Liver (tissue), 3 donors: ENCODE data around the gene CIITA.

ENCODE experiments used
- JUND ChIP-seq, 2 donors: IDR thresholded peaks; 2 replicates each; pipeline ENCODE4 v1.6.1; 2016; ENCODE audit warnings: antibody characterized with exemption in 2 of 2
- SP1 ChIP-seq: IDR thresholded peaks from 2 replicates; pipeline ENCODE4 v1.6.1; 2018; ENCODE audit warnings: antibody characterized with exemption, mild to moderate bottlenecking
- TAF1 ChIP-seq: conservative IDR thresholded peaks from 2 replicates; pipeline ENCODE4 v1.6.1; 2016; ENCODE audit warnings: antibody characterized with exemption, mild to moderate bottlenecking
- YY1 ChIP-seq: IDR thresholded peaks from 2 replicates; pipeline ENCODE4 v1.6.1; 2016; ENCODE audit warnings: antibody characterized with exemption, mild to moderate bottlenecking
- ZBTB33 ChIP-seq: IDR thresholded peaks from 2 replicates; pipeline ENCODE4 v1.6.1; 2016; ENCODE audit warnings: antibody characterized with exemption
- TF ChIP-seq, protein P1 (sequence below): fragments of 150-350 bp; IDR thresholded peaks from 2 replicates; pipeline ENCODE4 v1.5.1; 2017; ENCODE audit warnings: improper control_type of control experiment, low read depth, low read length; ENCODE audit not compliant: missing input control
- TF ChIP-seq, protein P2 (sequence below): IDR thresholded peaks from 2 replicates; pipeline ENCODE4 v1.6.1; 2016; ENCODE audit warnings: antibody characterized with exemption
- TF ChIP-seq, protein P3 (sequence below): IDR thresholded peaks from 2 replicates; pipeline ENCODE4 v1.6.1; 2016; ENCODE audit warnings: antibody characterized with exemption, mild to moderate bottlenecking
- TF ChIP-seq, protein P4 (sequence below): IDR thresholded peaks from 2 replicates; pipeline ENCODE4 v1.6.1; 2016; ENCODE audit warnings: antibody characterized with exemption
- donor health status: healthy.
- donor health status: healthy.

- TF ChIP-seq, protein P1, sequence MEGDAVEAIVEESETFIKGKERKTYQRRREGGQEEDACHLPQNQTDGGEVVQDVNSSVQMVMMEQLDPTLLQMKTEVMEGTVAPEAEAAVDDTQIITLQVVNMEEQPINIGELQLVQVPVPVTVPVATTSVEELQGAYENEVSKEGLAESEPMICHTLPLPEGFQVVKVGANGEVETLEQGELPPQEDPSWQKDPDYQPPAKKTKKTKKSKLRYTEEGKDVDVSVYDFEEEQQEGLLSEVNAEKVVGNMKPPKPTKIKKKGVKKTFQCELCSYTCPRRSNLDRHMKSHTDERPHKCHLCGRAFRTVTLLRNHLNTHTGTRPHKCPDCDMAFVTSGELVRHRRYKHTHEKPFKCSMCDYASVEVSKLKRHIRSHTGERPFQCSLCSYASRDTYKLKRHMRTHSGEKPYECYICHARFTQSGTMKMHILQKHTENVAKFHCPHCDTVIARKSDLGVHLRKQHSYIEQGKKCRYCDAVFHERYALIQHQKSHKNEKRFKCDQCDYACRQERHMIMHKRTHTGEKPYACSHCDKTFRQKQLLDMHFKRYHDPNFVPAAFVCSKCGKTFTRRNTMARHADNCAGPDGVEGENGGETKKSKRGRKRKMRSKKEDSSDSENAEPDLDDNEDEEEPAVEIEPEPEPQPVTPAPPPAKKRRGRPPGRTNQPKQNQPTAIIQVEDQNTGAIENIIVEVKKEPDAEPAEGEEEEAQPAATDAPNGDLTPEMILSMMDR = no peak
- TF ChIP-seq YY1 = no peak
- no peak for TF ChIP-seq ZBTB33
- TF ChIP-seq, protein P2, sequence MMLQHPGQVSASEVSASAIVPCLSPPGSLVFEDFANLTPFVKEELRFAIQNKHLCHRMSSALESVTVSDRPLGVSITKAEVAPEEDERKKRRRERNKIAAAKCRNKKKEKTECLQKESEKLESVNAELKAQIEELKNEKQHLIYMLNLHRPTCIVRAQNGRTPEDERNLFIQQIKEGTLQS = no peak
- TF ChIP-seq JUND (IDR thresholded peaks at IDR 0.05) = no peak
- TF ChIP-seq, protein P3, sequence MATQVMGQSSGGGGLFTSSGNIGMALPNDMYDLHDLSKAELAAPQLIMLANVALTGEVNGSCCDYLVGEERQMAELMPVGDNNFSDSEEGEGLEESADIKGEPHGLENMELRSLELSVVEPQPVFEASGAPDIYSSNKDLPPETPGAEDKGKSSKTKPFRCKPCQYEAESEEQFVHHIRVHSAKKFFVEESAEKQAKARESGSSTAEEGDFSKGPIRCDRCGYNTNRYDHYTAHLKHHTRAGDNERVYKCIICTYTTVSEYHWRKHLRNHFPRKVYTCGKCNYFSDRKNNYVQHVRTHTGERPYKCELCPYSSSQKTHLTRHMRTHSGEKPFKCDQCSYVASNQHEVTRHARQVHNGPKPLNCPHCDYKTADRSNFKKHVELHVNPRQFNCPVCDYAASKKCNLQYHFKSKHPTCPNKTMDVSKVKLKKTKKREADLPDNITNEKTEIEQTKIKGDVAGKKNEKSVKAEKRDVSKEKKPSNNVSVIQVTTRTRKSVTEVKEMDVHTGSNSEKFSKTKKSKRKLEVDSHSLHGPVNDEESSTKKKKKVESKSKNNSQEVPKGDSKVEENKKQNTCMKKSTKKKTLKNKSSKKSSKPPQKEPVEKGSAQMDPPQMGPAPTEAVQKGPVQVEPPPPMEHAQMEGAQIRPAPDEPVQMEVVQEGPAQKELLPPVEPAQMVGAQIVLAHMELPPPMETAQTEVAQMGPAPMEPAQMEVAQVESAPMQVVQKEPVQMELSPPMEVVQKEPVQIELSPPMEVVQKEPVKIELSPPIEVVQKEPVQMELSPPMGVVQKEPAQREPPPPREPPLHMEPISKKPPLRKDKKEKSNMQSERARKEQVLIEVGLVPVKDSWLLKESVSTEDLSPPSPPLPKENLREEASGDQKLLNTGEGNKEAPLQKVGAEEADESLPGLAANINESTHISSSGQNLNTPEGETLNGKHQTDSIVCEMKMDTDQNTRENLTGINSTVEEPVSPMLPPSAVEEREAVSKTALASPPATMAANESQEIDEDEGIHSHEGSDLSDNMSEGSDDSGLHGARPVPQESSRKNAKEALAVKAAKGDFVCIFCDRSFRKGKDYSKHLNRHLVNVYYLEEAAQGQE = no peak
- TF ChIP-seq, protein P4, sequence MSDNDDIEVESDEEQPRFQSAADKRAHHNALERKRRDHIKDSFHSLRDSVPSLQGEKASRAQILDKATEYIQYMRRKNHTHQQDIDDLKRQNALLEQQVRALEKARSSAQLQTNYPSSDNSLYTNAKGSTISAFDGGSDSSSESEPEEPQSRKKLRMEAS = no peak
- TF ChIP-seq SP1 = no peak
- no peak for TF ChIP-seq TAF1
Measured at GRCh38 chr16:10972819-10973464, 95.9 kb downstream of the CIITA start.
